Body of pancreas (tissue), 4 donors: ENCODE data around the gene TNRC6B. TPM values are rescaled to one million over a fixed set of nuclear protein-coding genes. Genes with fewer than 3 reads are reported as not detected.
"Not testable (repeated sequence)": the region's sequence is repeated elsewhere in the genome, so short reads cannot be mapped to it uniquely, and the experiment has no call there.

Source experiments
- ATAC-seq: fragments of 150-250 bp; one replicate; pipeline ENCODE4 v1.9.1; 2016
- DNase-seq, 4 donors: peaks; one replicate each; pipeline ENCODE4 v3.0.0-alpha.2; 2019
- H3K27ac ChIP-seq, 4 donors: fragments of 200-600 bp; sonication (generic); 1 replicate in 3 of 4; 2 replicates in 1 of 4; pipeline versions ENCODE4 v1.5.1 to v1.6.1; 2016 to 2019; ENCODE audit warnings: mild to moderate bottlenecking in 1 of 4, mixed read lengths in 1 of 4, moderate library complexity in 1 of 4
- H3K27me3 ChIP-seq, 2 donors: fragments of 200-600 bp; sonication (generic); one replicate each; pipeline ENCODE4 v1.6.0; 2016; ENCODE audit warnings: mild to moderate bottlenecking in 1 of 2
- H3K36me3 ChIP-seq, 2 donors: fragments of 200-600 bp; sonication (generic); replicated peaks in 1 of 2; 2 replicates each; pipeline ENCODE4 v1.5.1; 2016; ENCODE audit warnings: low read depth in 2 of 2; ENCODE audit not compliant: insufficient read depth in 1 of 2
- H3K4me1 ChIP-seq: fragments of 200-600 bp; sonication (generic); one replicate; pipeline ENCODE4 v1.6.0; 2016
- H3K4me3 ChIP-seq, 2 donors: fragments of 200-600 bp; sonication (generic); 1 replicate in 1 of 2; 2 replicates in 1 of 2; pipeline ENCODE4 v1.5.1; 2016 to 2019
- H3K9me3 ChIP-seq, 3 donors: fragments of 200-600 bp; sonication (generic); 1 replicate in 2 of 3; 2 replicates in 1 of 3; pipeline ENCODE4 v1.5.1; 2016
- CTCF ChIP-seq, 7 experiments: fragments of 450-650 bp in 4 of 7; fragments of 200-600 bp in 3 of 7; sonication (generic) in 3 of 7; IDR thresholded peaks; one replicate each; pipeline ENCODE4 v1.5.1; 2016 to 2019; ENCODE audit warnings: antibody characterized with exemption in 7 of 7
- POLR2A ChIP-seq, 3 donors: fragments of 450-650 bp; IDR thresholded peaks; one replicate each; pipeline ENCODE4 v1.6.1; 2016; ENCODE audit warnings: antibody characterized with exemption in 3 of 3, mild to moderate bottlenecking in 2 of 3
- WGBS, 2 donors: methylation state at CpG; one replicate each; pipeline ENCODE4 v1.1.5; 2017; 5-methylcytosine and 5-hydroxymethylcytosine counted together
- intact Hi-C: fragments of 100-400 bp; cut with DNase I; formaldehyde crosslinking; loops from one replicate; pipeline ENCODE4 v1.15.1; 2023
- total RNA-seq, 2 donors: library from RNA; depleted of rRNA; stranded (reverse); fragments of >200 nt; gene quantifications; one replicate each; pipeline ENCODE4 v1.1.0, GENCODE V29; 2016

Gene TNRC6B
- total RNA-seq, 2 donors from 2014 or later = 25.2 to 39.9 TPM

DNA sequence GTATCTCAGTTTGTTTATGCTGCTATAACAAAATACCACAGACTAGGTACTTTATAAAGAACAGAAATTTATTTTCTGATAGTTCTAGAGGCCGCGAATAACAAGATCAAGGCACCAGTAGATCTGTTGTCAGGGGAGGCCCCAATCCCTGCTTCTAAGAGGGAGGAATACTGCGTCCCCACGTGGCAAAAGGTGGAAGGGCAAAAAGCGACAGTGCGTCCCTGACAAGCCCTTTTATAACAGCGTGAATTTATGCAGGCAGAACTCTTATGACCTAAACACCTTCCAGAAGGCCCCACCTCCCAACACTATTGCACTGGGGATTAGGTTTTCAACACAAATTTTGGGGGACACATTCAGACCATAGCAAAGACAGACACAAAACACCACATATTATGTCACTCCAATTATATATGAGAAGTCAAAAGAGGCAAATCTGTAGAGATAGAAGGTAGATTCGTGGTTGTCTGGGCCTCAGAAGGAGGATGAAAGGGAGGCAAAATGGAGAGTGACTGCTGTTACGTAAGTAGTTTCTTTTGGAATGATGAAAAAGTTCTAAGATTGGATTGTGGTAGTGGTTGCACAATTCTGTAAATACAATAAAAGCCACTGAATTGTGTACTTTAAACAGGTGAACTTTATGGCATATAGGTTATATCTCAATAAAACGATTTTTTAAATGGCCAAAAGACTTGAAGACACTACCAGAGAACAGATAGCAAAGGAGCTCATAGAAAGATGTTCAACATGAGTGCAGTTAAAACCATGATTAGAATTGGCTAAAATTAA is 30.1 kb upstream of the TNRC6B start:
- TF ChIP-seq CTCF (IDR thresholded peaks at IDR 0.05) (no peak), POLR2A (IDR thresholded peaks at IDR 0.05) (no peak)
- H3K36me3 ChIP-seq = no peaks in the 10 kb centered on the region
- H3K4me3 ChIP-seq = no peak overlapping the region
- DNase-seq = no peak
- intact Hi-C loops = no loop called here
- H3K4me1 ChIP-seq = no peaks in the 10 kb centered on the region
- no peak overlapping the region for H3K27ac ChIP-seq
- WGBS, 2 donors = 83 to 89% methylated on average over 10 of the region's 10 CpGs
- no peak for ATAC-seq
- H3K9me3 ChIP-seq = no peaks in the 10 kb centered on the region
- no peaks in the 10 kb centered on the region for H3K27me3 ChIP-seq

- no peak for TF ChIP-seq CTCF (IDR thresholded peaks at IDR 0.05)
- no peak for TF ChIP-seq POLR2A (IDR thresholded peaks at IDR 0.05)
- H3K4me1 ChIP-seq = peaks cover 27% of the 10 kb centered on the region
- H3K36me3 ChIP-seq = no peaks in the 10 kb centered on the region
- H3K27me3 ChIP-seq = no peaks in the 10 kb centered on the region
- intact Hi-C loops = no loop called here
- H3K4me3 ChIP-seq = no peak overlapping the region
- no peak overlapping the region for H3K27ac ChIP-seq
- ATAC-seq = no peak
- 90 to 91% methylated on average over 4 of the region's 4 CpGs for WGBS, 2 donors
- DNase-seq = no peak
- no peaks in the 10 kb centered on the region for H3K9me3 ChIP-seq
These were observed 24.5 kb upstream of the TNRC6B start for GRCh38 chr22:40153192-40153591.

DNA sequence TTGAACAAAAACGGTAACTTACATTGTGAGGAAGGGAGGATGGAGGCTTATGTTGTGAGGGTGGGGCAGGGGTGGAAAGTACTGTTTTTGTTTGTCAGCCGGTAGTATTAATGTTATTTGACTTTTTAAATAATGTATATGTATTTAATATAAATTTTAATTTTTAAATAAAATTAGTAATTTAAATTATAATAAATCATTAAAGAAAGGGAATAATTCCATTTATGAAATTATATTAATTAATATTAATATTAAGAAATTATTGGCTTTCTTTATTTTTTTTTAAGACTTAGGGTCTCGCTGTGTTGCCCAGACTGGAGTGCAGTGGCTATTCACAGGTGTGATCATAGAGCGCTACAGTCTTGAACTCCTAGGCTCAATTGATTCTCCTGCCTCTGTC is 24.0 kb upstream of the TNRC6B start:
- Histone ChIP-seq H3K9me3 (no peaks in the 10 kb centered on the region), H3K27me3 (no peaks in the 10 kb centered on the region), H3K4me1 (peaks cover 27% of the 10 kb centered on the region), H3K27ac (no peak overlapping the region), H3K4me3 (no peak overlapping the region), H3K36me3 (no peaks in the 10 kb centered on the region)
- no peak for ATAC-seq
- no peak for DNase-seq
- TF ChIP-seq POLR2A (IDR thresholded peaks at IDR 0.05) (no peak), CTCF (IDR thresholded peaks at IDR 0.05) (no peak)
- intact Hi-C loops = no loop called here
- 95 to 98% methylated on average over 4 of the region's 4 CpGs for WGBS, 2 donors

DNA sequence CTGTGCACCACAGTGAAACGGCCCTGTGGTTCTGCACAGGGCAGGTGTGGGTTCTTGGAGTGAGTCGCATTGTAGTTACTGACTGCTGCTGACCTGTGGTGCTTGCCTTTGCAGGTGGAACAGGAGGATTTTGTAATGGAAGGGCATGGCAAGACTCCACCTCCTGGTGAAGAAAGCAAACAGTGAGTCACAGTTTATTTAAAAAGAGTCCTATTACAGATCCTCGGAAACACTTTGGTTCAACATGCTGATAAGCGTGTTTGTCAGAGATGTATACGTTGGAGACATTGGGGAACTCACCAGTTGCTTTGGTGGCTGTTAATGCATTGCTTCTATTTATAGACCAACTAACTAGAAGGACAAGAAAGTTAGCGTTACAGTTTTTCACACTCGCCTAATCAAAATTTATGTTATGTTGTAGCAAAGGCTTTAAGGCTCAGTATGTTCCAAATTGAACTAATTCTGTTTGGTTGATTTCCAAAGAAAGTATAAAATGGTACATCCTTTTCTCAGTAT is 21.7 kb upstream of the TNRC6B start:
- H3K36me3 ChIP-seq = no peaks in the 10 kb centered on the region
- peak in 4 of 7 experiments; percentile 46 to 54 (median 52) for TF ChIP-seq CTCF (IDR thresholded peaks at IDR 0.05)
- peak in 1 of 3 donors; percentile 14 for TF ChIP-seq POLR2A (IDR thresholded peaks at IDR 0.05)
- peak overlapping the region; percentile 53 to 80 (median 58) for H3K27ac ChIP-seq
- ATAC-seq (peak; percentile 98), DNase-seq (peak; percentile 66 to 81 (median 80))
- H3K9me3 ChIP-seq = no peaks in the 10 kb centered on the region
- H3K27me3 ChIP-seq = no peaks in the 10 kb centered on the region
- H3K4me1 ChIP-seq = peaks cover 28% of the 10 kb centered on the region
- intact Hi-C loops = no loop called here
- 19 to 22% methylated on average over 7 of the region's 7 CpGs for WGBS, 2 donors
- no peak overlapping the region for H3K4me3 ChIP-seq

GRCh38 chr22:40156682-40157081 is 21.0 kb upstream of the TNRC6B start:
- ATAC-seq, DNase-seq, H3K36me3 ChIP-seq, intact Hi-C loops, H3K9me3 ChIP-seq, H3K4me3 ChIP-seq, H3K27me3 ChIP-seq: not testable (repeated sequence)
- WGBS, 2 donors = 84 to 86% methylated on average over 6 of the region's 6 CpGs
- Histone ChIP-seq H3K4me1 (peaks cover 33% of the 10 kb centered on the region), H3K27ac (peak overlapping the region in 3 of 4 donors; percentile 53 to 80 (median 55))
